ENCODE results near the gene LMAN1L.
"Not testable (repeated sequence)": the region's sequence is repeated elsewhere in the genome, so short reads cannot be mapped to it uniquely, and the experiment has no call there.

GRCh38 chr15:74786081-74786480, 26.6 kb upstream of the LMAN1L start:
- TF ChIP-seq CTCF (IDR thresholded peaks at IDR 0.05 in 4 of 5, conservative IDR thresholded peaks at IDR 0.05 in 1 of 5); POLR2A (IDR thresholded peaks at IDR 0.05): not testable (repeated sequence)
